ENCODE results near the gene PLEKHJ1.

Gene PLEKHJ1

GRCh38 chr19:2255112-2255845 is 19.1 kb upstream of the PLEKHJ1 start:
- peaks cover 33 to 37% (median 35%) of the 10 kb centered on the region in 5 donors for H3K27me3 ChIP-seq (ENCODE audit: control insufficient read depth in 5 of 5, insufficient read depth in 4 of 5, low read length in 5 of 5)
- no peak overlapping the region for H3K9ac ChIP-seq (ENCODE audit: low read length in 5 of 5)
- no peak overlapping the region for H3K27ac ChIP-seq (ENCODE audit: low read depth, low read length)
- H3K9me3 ChIP-seq (ENCODE audit: control insufficient read depth in 5 of 5, low read length in 5 of 5), result no peaks in the 10 kb centered on the region
- peaks cover 0 to 37% (median 30%) of the 10 kb centered on the region in 5 donors for H3K4me1 ChIP-seq (ENCODE audit: control insufficient read depth in 5 of 5, insufficient read depth in 5 of 5, low read length in 5 of 5)
- no peak overlapping the region for H3K4me3 ChIP-seq (ENCODE audit: low read depth in 1 of 5, low read length in 5 of 5)
- H3K36me3 ChIP-seq (ENCODE audit: control insufficient read depth in 5 of 5, insufficient read depth in 5 of 5, low read length in 5 of 5), result no peaks in the 10 kb centered on the region

- Histone ChIP-seq H3K27ac (ENCODE audit: low read depth, low read length) (no peak overlapping the region), H3K27me3 (ENCODE audit: control insufficient read depth in 5 of 5, insufficient read depth in 4 of 5, low read length in 5 of 5) (peaks cover 42 to 47% (median 43%) of the 10 kb centered on the region in 5 donors), H3K36me3 (ENCODE audit: control insufficient read depth in 5 of 5, insufficient read depth in 5 of 5, low read length in 5 of 5) (no peaks in the 10 kb centered on the region), H3K9me3 (ENCODE audit: control insufficient read depth in 5 of 5, low read length in 5 of 5) (no peaks in the 10 kb centered on the region), H3K9ac (ENCODE audit: low read length in 5 of 5) (no peak overlapping the region), H3K4me3 (ENCODE audit: low read depth in 1 of 5, low read length in 5 of 5) (no peak overlapping the region), H3K4me1 (ENCODE audit: control insufficient read depth in 5 of 5, insufficient read depth in 5 of 5, low read length in 5 of 5) (peaks cover 0 to 41% (median 33%) of the 10 kb centered on the region in 5 donors)
These were observed 18.1 kb upstream of the PLEKHJ1 start for GRCh38 chr19:2254064-2254872.

GRCh38 chr19:2253106-2254063 is 17.3 kb upstream of the PLEKHJ1 start:
- Histone ChIP-seq H3K4me1 (ENCODE audit: control insufficient read depth in 5 of 5, insufficient read depth in 5 of 5, low read length in 5 of 5) (peaks cover 0 to 41% (median 33%) of the 10 kb centered on the region in 5 donors), H3K9me3 (ENCODE audit: control insufficient read depth in 5 of 5, low read length in 5 of 5) (no peaks in the 10 kb centered on the region), H3K27ac (ENCODE audit: low read depth, low read length) (no peak overlapping the region), H3K4me3 (ENCODE audit: low read depth in 1 of 5, low read length in 5 of 5) (peak overlapping the region in 1 of 5 donors; percentile 44), H3K27me3 (ENCODE audit: control insufficient read depth in 5 of 5, insufficient read depth in 4 of 5, low read length in 5 of 5) (peaks cover 42 to 47% (median 43%) of the 10 kb centered on the region in 5 donors), H3K9ac (ENCODE audit: low read length in 5 of 5) (no peak overlapping the region), H3K36me3 (ENCODE audit: control insufficient read depth in 5 of 5, insufficient read depth in 5 of 5, low read length in 5 of 5) (peaks cover 0 to 6% (median 3%) of the 10 kb centered on the region in 5 donors)

- no peak overlapping the region for H3K27ac ChIP-seq (ENCODE audit: low read depth, low read length)
- peaks cover 0 to 11% (median 5%) of the 10 kb centered on the region in 5 donors for H3K36me3 ChIP-seq (ENCODE audit: control insufficient read depth in 5 of 5, insufficient read depth in 5 of 5, low read length in 5 of 5)
- H3K9me3 ChIP-seq (ENCODE audit: control insufficient read depth in 5 of 5, low read length in 5 of 5), result no peaks in the 10 kb centered on the region
- peak overlapping the region in 1 of 5 donors; percentile 44 for H3K4me3 ChIP-seq (ENCODE audit: low read depth in 1 of 5, low read length in 5 of 5)
- peaks cover 0 to 41% (median 33%) of the 10 kb centered on the region in 5 donors for H3K4me1 ChIP-seq (ENCODE audit: control insufficient read depth in 5 of 5, insufficient read depth in 5 of 5, low read length in 5 of 5)
- H3K9ac ChIP-seq (ENCODE audit: low read length in 5 of 5), result no peak overlapping the region
- peaks cover 42 to 47% (median 43%) of the 10 kb centered on the region in 5 donors for H3K27me3 ChIP-seq (ENCODE audit: control insufficient read depth in 5 of 5, insufficient read depth in 4 of 5, low read length in 5 of 5)
These were observed 16.6 kb upstream of the PLEKHJ1 start for GRCh38 chr19:2252797-2253105.

GRCh38 chr19:2252055-2252796 is 16.1 kb upstream of the PLEKHJ1 start:
- Histone ChIP-seq H3K27me3 (ENCODE audit: control insufficient read depth in 5 of 5, insufficient read depth in 4 of 5, low read length in 5 of 5) (peaks cover 42 to 47% (median 43%) of the 10 kb centered on the region in 5 donors), H3K4me1 (ENCODE audit: control insufficient read depth in 5 of 5, insufficient read depth in 5 of 5, low read length in 5 of 5) (peaks cover 0 to 41% (median 35%) of the 10 kb centered on the region in 5 donors), H3K4me3 (ENCODE audit: low read depth in 1 of 5, low read length in 5 of 5) (peak overlapping the region in 1 of 5 donors; percentile 44)

GRCh38 chr19:2251106-2252054 is 15.3 kb upstream of the PLEKHJ1 start:
- H3K27me3 ChIP-seq (ENCODE audit: control insufficient read depth in 5 of 5, insufficient read depth in 4 of 5, low read length in 5 of 5), result peaks cover 42 to 47% (median 43%) of the 10 kb centered on the region in 5 donors
- H3K9me3 ChIP-seq (ENCODE audit: control insufficient read depth in 5 of 5, low read length in 5 of 5), result no peaks in the 10 kb centered on the region
- no peak overlapping the region for H3K9ac ChIP-seq (ENCODE audit: low read length in 5 of 5)
- H3K27ac ChIP-seq (ENCODE audit: low read depth, low read length), result no peak overlapping the region
- peaks cover 0 to 25% (median 19%) of the 10 kb centered on the region in 5 donors for H3K36me3 ChIP-seq (ENCODE audit: control insufficient read depth in 5 of 5, insufficient read depth in 5 of 5, low read length in 5 of 5)
- peak overlapping the region in 2 of 5 donors; percentile 18 to 44 for H3K4me3 ChIP-seq (ENCODE audit: low read depth in 1 of 5, low read length in 5 of 5)
- peaks cover 0 to 47% (median 40%) of the 10 kb centered on the region in 5 donors for H3K4me1 ChIP-seq (ENCODE audit: control insufficient read depth in 5 of 5, insufficient read depth in 5 of 5, low read length in 5 of 5)

More at GRCh38 chr19:2252055-2252796, 16.1 kb upstream of the PLEKHJ1 start:
- Histone ChIP-seq H3K27ac (ENCODE audit: low read depth, low read length) (no peak overlapping the region), H3K36me3 (ENCODE audit: control insufficient read depth in 5 of 5, insufficient read depth in 5 of 5, low read length in 5 of 5) (peaks cover 0 to 16% (median 10%) of the 10 kb centered on the region in 5 donors), H3K9me3 (ENCODE audit: control insufficient read depth in 5 of 5, low read length in 5 of 5) (no peaks in the 10 kb centered on the region), H3K9ac (ENCODE audit: low read length in 5 of 5) (no peak overlapping the region)

GRCh38 chr19:2250766-2251105 is 14.6 kb upstream of the PLEKHJ1 start:
- peaks cover 0 to 47% (median 40%) of the 10 kb centered on the region in 5 donors for H3K4me1 ChIP-seq (ENCODE audit: control insufficient read depth in 5 of 5, insufficient read depth in 5 of 5, low read length in 5 of 5)
- no peak overlapping the region for H3K9ac ChIP-seq (ENCODE audit: low read length in 5 of 5)
- H3K4me3 ChIP-seq (ENCODE audit: low read depth in 1 of 5, low read length in 5 of 5), result peak overlapping the region in 1 of 5 donors; percentile 44
- no peak overlapping the region for H3K27ac ChIP-seq (ENCODE audit: low read depth, low read length)
- H3K27me3 ChIP-seq (ENCODE audit: control insufficient read depth in 5 of 5, insufficient read depth in 4 of 5, low read length in 5 of 5), result peaks cover 42 to 47% (median 43%) of the 10 kb centered on the region in 5 donors
- H3K9me3 ChIP-seq (ENCODE audit: control insufficient read depth in 5 of 5, low read length in 5 of 5), result no peaks in the 10 kb centered on the region
- peaks cover 0 to 31% (median 25%) of the 10 kb centered on the region in 5 donors for H3K36me3 ChIP-seq (ENCODE audit: control insufficient read depth in 5 of 5, insufficient read depth in 5 of 5, low read length in 5 of 5)

- Histone ChIP-seq H3K36me3 (ENCODE audit: control insufficient read depth in 5 of 5, insufficient read depth in 5 of 5, low read length in 5 of 5) (peaks cover 0 to 37% (median 31%) of the 10 kb centered on the region in 5 donors), H3K9ac (ENCODE audit: low read length in 5 of 5) (no peak overlapping the region), H3K4me3 (ENCODE audit: low read depth in 1 of 5, low read length in 5 of 5) (no peak overlapping the region), H3K27me3 (ENCODE audit: control insufficient read depth in 5 of 5, insufficient read depth in 4 of 5, low read length in 5 of 5) (peaks cover 42 to 47% (median 43%) of the 10 kb centered on the region in 5 donors), H3K27ac (ENCODE audit: low read depth, low read length) (no peak overlapping the region), H3K9me3 (ENCODE audit: control insufficient read depth in 5 of 5, low read length in 5 of 5) (no peaks in the 10 kb centered on the region), H3K4me1 (ENCODE audit: control insufficient read depth in 5 of 5, insufficient read depth in 5 of 5, low read length in 5 of 5) (peaks cover 0 to 47% (median 40%) of the 10 kb centered on the region in 5 donors)
These were observed 14.0 kb upstream of the PLEKHJ1 start for GRCh38 chr19:2249880-2250765.
